HG03469 (cell line): ENCODE measurements around the gene SOX8.
A peak's percentile ranks its signal among the peaks of the same experiment; 100 is the strongest.
"Not testable (repeated sequence)": the region's sequence is repeated elsewhere in the genome, so short reads cannot be mapped to it uniquely, and the experiment has no call there.

ENCODE experiments used
- ATAC-seq: cut with Tn5 transposase; IDR thresholded peaks from one replicate; pipeline ENCODE4 v1.9.1; 2021; ENCODE audit warnings: mild to moderate bottlenecking, moderate library complexity, moderate number of reproducible peaks; ENCODE audit not compliant: unreplicated experiment

SOX8 gene

DNA sequence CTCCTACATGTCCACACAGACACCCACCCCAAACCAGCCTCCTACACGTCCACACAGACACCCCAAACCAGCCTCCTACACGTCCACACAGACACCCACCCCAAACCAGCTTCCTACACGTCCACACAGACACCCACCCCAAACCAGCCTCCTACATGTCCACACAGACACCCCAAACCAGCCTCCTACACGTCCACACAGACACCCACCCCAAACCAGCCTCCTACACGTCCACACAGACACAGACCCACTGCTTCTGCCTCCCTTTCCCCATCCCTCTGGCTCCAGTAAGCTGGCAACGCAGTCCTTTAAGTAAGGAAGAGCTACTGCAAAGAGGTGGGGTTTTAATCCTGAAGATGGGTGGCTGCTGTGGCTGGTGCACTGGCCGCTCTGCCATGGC, 27.8 kb upstream of the SOX8 start:
- ATAC-seq, result not testable (repeated sequence)

DNA sequence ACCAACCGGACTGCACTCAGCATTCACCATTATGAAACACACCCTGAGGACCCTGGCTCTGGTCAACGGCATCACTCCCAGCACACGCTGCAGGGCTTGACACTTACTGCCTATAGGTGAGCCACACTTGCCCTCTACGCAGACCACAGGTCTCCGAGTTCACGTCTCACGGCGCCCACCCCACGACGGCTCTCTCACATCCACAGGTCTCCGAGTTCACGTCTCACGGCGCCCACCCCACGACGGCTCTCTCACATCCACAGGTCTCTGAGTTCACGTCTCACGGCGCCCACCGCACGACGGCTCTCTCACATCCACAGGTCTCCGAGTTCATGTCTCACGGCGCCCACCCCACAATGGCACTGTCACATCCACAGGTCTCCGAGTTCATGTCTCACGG, 25.8 kb upstream of the SOX8 start:
- not testable (repeated sequence) for ATAC-seq

- ATAC-seq, result no peak
Measured at GRCh38 chr16:959232-960040, 22.1 kb upstream of the SOX8 start.

DNA sequence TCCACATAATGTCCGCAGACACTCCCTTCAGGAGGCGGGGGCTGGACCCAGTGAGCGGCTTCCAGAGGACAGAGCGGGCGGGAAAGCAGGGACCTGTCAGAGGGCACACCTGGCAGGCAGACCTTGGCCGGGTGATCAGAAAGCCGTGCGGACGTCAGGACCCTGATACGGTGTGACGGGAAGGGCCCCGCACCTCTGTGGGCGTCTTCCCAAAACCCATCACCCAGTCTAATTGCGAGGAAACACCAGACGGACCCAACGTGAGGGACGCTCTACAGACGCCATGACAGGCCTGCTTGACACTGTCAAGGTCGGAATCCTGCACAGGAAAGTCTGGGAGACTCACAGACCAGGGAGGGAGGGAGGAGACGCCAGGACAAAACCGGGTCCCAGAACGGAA, 19.2 kb upstream of the SOX8 start:
- ATAC-seq, result no peak

DNA sequence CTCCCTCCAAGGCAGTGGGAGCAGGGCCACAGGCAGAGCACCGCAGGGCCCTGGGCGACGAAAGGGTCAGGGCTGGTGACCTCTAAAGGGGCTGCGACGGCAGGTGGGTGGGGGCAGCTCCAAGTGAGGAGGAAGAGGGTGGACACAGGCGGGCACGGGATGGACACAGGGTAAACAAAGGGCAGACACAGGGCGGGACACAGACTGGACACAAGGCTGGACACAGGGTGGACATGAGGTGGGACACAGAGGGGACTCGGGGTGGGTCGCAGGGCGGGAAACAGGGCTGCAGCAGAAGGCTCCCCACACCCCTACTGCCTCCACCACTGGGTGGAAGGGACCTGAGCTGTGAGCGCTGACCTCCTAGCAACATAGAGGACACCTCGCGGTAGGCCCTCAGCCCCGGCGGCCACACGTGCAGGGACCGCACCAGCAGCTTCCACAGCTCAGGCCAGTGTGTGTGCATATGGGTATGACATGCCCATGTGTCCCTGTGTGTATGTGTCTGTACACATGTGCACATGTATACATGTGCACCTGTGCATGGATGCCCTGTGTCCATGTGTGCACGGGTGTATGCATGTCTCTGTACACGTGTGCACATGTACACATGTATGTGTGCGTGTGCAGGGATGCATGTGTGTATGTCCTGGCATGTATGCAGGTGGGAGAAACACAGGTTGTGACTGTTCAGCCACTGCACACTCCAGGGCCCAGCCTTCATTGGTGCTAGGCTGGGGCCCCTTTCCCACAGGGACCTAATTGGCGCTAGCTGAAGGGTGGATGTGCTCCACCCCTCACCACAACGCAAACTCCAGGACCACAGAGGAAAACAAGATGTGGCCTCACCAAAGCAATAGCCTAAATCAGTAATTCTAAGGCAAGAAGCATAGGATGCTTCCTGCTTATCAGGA, 18.4 kb upstream of the SOX8 start:
- no peak for ATAC-seq

DNA sequence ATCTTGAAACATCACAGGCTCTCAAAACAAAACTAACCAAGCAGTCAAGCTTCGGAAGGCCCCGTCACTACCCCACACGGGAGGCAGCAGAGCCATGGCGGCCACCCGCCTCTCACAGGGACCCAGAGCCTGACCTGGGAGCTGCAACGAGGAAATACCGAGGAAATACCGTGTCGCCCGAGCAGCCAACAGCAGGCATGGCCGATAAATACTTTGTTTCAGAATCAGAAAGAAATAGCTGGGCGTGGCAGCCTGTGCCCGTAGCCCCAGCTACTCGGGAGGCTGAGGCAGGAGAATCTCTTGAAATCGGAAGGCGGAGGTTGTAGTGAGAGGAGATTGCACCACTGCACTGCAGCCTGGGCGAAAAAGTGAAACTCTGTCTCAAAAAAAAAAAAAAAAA, 17.7 kb upstream of the SOX8 start:
- ATAC-seq, result no peak

GRCh38 chr16:964356-965035, 17.1 kb upstream of the SOX8 start:
- no peak for ATAC-seq

DNA sequence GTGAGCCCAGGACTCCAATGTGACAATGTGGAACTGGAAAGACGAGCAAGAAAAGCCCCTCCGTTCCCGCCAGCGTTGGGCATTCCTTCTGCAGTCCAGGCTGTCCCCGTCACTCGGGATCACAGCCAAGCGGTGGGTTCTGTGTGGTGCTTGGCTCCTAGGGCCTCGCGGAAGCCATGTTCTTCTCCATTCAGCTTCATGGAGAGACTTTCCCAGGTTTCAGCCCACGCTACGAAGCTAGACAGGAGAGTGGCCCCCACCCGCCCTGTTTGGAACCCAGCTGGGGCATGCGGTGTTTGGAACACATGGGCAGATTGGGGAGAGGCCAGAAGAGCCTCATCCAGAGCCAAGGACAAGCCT, 16.6 kb upstream of the SOX8 start:
- no peak for ATAC-seq

DNA sequence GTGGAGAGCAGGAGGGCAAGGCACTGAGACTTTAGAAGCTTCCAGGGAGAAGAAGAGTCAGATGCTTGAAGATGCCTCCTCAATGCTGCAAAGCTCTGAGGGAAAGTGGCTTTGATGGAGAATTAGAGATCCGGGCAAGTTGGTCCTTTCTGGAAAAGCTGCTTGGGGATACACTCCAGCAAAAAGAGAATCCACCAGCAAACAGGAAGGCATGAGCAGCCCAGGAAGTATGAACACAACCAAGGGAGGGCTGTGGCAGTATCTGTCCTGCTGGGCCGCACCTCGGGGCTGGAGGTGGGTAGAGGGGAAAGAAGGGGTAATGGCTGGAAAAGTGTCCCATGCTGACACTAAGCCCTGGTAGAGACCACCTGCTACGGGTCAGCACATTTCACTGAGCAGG, 16.1 kb upstream of the SOX8 start:
- ATAC-seq, result no peak

- ATAC-seq, result no peak
Measured at GRCh38 chr16:966035-966434, 15.5 kb upstream of the SOX8 start.

- ATAC-seq, result no peak
Measured at GRCh38 chr16:966505-966904, 15.1 kb upstream of the SOX8 start.

DNA sequence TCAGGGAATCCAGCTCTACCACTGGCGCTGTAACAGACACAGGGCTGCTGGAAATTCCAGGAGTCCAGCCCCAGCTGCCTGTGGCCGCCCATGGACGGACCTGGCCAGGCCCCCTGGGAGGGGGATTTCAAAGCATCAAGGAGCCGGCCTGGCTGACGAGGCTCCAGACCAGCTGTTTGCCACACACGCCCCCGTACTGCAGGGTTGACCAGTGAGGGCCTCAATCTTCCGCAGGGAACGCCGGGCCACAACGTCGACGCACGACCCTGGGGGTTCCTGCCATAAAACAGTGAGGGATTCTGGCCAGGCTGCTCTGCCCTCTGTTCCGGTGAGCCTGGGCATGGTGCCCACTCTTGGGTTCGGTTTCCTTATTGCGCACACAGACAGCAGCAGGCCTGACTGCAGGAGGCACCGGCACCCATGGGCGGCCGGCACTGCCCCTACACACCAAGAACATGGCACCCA, 14.5 kb upstream of the SOX8 start:
- ATAC-seq, result no peak

GRCh38 chr16:967546-968295, 13.8 kb upstream of the SOX8 start:
- ATAC-seq, result no peak

DNA sequence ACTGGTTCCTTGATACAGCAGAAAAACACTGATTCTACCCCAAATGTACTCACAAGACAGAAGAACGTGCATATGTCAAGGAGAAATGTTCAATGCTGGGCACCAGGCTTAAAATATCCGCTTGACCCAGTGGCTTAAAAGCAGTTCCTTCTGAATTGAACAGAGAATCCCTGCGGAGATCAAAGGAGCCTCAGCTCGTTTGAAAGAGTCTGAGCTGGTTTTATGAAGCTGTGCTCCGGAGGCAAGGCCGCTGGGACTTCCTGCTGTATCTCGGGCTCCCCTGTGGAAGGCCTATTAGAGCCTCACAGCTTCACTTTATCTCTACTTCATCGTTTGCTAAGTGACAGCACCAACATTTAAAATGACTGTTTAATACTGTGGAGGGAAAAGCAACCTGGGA, 12.9 kb upstream of the SOX8 start:
- no peak for ATAC-seq

DNA sequence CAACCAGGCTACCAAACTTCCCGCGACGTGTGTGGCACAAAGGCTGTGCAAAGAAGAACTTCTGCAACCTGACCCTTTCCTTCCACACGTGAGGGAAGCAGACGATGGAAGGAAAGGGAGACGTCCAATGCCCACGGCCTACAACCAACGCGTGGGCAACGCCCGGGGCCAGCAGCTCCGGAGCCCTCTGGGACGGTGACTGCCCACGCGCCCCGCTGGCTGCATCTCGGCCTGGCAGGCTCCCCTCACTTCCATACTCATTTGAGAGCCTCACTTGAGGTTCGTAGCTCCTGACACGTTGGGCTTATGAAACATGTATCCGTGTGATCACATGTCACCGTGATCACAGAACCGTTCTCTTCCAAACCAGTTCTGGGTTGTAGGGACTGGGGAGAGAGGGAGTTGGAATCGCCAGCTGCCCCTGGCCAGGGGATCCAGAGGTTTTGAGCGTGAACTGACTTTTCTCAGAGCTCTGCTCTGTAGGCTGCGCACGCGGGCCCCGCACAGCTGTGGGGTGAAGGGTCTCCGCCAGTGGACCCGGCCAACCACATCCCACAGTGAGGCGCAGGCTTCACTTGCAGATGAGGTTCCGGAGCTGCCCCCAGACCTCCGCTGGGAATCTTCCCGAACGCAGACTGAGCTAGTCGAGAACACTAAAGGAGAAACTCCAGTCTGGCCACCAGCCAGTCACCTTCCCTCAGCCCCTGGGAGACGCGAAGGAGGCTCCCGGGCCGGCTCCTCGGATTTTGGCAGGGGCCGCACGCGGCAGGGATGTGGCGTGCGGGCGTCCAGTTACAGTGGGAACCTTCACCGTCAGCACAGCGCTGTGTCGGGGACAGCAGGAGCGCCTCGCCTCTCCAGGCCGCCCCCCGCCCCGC, 11.8 kb upstream of the SOX8 start:
- ATAC-seq, result no peak

- no peak for ATAC-seq
Measured at GRCh38 chr16:970386-970765, 11.2 kb upstream of the SOX8 start.

GRCh38 chr16:970766-971581, 10.6 kb upstream of the SOX8 start, which contains the start of gene LMF1:
TSS of gene LMF1 (minus strand) at chr16:970984. CDS start at chr16:970980, 4 bp downstream.
- ATAC-seq, result peak; percentile 72

GRCh38 chr16:971582-971905, 10.0 kb upstream of the SOX8 start:
- ATAC-seq, result no peak

GRCh38 chr16:971981-972315, 9.6 kb upstream of the SOX8 start:
- ATAC-seq, result no peak
